ENCODE data around the gene STARD13.
A peak's percentile ranks its signal among the peaks of the same experiment; 100 is the strongest.

STARD13 gene

GRCh38 chr13:33303855-33304597 lies 18.5 kb upstream of the STARD13 start:
- in situ Hi-C loops (cut with HindIII; ENCODE audit: low pct_ligation_motif_present, low sequenced_read_pairs) = no loop called here
- Histone ChIP-seq H3K27me3 (replicated peaks) (no peaks in the 10 kb centered on the region), H3K27ac (no peak overlapping the region), H3K36me3 (replicated peaks) (no peaks in the 10 kb centered on the region), H3K4me3 (ENCODE audit: low read depth, low read length) (no peak overlapping the region)
- TF ChIP-seq CTCF (IDR thresholded peaks at IDR 0.05; ENCODE audit: low read depth, low read length, missing control alignments) = no peak
- peak; percentile 15 for DNase-seq

GRCh38 chr13:33299626-33300025 lies 14.1 kb upstream of the STARD13 start:
- TF ChIP-seq CTCF (IDR thresholded peaks at IDR 0.05; ENCODE audit: low read depth, low read length, missing control alignments) = no peak
- no peak for DNase-seq
- in situ Hi-C loops (cut with HindIII; ENCODE audit: low pct_ligation_motif_present, low sequenced_read_pairs) = no loop called here
- Histone ChIP-seq H3K36me3 (replicated peaks) (no peaks in the 10 kb centered on the region), H3K4me3 (ENCODE audit: low read depth, low read length) (no peak overlapping the region), H3K27me3 (replicated peaks) (no peaks in the 10 kb centered on the region), H3K27ac (no peak overlapping the region)

- no peak for DNase-seq
- in situ Hi-C loops (cut with HindIII; ENCODE audit: low pct_ligation_motif_present, low sequenced_read_pairs) = no loop called here
- no peak overlapping the region for H3K4me3 ChIP-seq (ENCODE audit: low read depth, low read length)
- no peak for TF ChIP-seq CTCF (IDR thresholded peaks at IDR 0.05; ENCODE audit: low read depth, low read length, missing control alignments)
- no peaks in the 10 kb centered on the region for H3K36me3 ChIP-seq (replicated peaks)
- H3K27me3 ChIP-seq (replicated peaks) = no peaks in the 10 kb centered on the region
- no peak overlapping the region for H3K27ac ChIP-seq
Observed at GRCh38 chr13:33296793-33297425, 11.4 kb upstream of the STARD13 start.

- Histone ChIP-seq H3K4me3 (ENCODE audit: low read depth, low read length) (no peak overlapping the region), H3K27ac (no peak overlapping the region), H3K27me3 (replicated peaks) (no peaks in the 10 kb centered on the region), H3K36me3 (replicated peaks) (no peaks in the 10 kb centered on the region)
- in situ Hi-C loops (cut with HindIII; ENCODE audit: low pct_ligation_motif_present, low sequenced_read_pairs) = no loop called here
- no peak for TF ChIP-seq CTCF (IDR thresholded peaks at IDR 0.05; ENCODE audit: low read depth, low read length, missing control alignments)
- no peak for DNase-seq
Observed at GRCh38 chr13:33292712-33293111, 7.2 kb upstream of the STARD13 start.

- in situ Hi-C loops (cut with HindIII; ENCODE audit: low pct_ligation_motif_present, low sequenced_read_pairs) = no loop called here
- Histone ChIP-seq H3K27me3 (replicated peaks) (no peaks in the 10 kb centered on the region), H3K27ac (no peak overlapping the region), H3K36me3 (replicated peaks) (no peaks in the 10 kb centered on the region), H3K4me3 (ENCODE audit: low read depth, low read length) (no peak overlapping the region)
- TF ChIP-seq CTCF (IDR thresholded peaks at IDR 0.05; ENCODE audit: low read depth, low read length, missing control alignments) = no peak
- no peak for DNase-seq
Observed at GRCh38 chr13:33290421-33290965, 4.9 kb upstream of the STARD13 start.
